HG03354 (cell line): ENCODE measurements around the gene UNC13A.
"Not testable (repeated sequence)": the region's sequence is repeated elsewhere in the genome, so short reads cannot be mapped to it uniquely, and the experiment has no call there.

ENCODE experiments used
- ATAC-seq: cut with Tn5 transposase; IDR thresholded peaks from one replicate; pipeline ENCODE4 v1.9.1; 2021; ENCODE audit warnings: mild to moderate bottlenecking; ENCODE audit not compliant: unreplicated experiment, poor library complexity, severe bottlenecking

Gene UNC13A

GRCh38 chr19:17552735-17553134 lies 135.4 kb downstream of the UNC13A start:
- ATAC-seq, result not testable (repeated sequence)
